ENCODE data around the gene PITPNM3.
"Not testable (repeated sequence)": the region's sequence is repeated elsewhere in the genome, so short reads cannot be mapped to it uniquely, and the experiment has no call there.

Gene PITPNM3

DNA sequence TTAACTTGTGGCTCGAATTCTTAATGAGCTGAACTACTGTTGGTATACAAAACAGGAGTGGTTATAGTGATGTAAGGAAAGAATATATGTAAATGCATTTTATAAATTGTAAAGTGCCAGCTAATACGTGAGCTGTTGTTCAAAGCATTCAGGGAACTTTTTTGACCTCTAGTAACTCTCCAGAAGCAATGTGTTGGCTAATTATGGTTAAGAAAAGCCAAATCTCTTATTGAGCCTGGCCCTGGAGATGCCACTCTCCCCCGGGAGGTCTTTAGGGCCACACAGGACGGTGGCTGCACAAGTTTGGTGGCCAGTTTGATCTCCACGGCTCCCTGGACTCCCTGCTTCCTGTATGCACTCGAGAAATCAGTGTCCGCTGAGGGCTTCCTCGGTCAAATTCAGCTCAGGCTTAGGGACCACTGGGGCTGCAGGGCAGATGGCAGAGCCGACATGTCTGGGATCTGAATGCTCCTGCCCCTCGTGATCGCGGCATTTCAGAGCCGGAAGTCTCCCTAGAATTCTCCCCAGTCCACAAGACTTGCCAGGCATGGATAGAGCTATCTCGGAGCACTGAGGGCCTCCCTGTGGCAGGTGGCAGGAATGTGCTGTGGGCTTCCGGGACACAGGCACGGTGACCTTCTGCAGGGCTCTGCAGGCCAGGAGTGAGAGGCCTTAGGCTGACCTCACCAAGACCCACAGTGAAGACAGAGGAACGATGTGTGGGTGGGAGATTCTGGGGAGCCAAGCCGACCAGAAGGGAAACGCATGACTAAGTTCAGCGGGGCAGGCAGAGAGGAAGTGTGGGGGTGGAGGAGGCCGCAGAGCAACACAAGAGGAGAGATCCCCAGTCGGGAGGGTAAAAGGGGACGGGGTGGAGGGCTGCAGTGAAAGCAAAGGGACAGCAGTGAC is 18.6 kb upstream of the PITPNM3 start:
- peak; percentile 67 for DNase-seq (ENCODE audit: low spot score)

DNA sequence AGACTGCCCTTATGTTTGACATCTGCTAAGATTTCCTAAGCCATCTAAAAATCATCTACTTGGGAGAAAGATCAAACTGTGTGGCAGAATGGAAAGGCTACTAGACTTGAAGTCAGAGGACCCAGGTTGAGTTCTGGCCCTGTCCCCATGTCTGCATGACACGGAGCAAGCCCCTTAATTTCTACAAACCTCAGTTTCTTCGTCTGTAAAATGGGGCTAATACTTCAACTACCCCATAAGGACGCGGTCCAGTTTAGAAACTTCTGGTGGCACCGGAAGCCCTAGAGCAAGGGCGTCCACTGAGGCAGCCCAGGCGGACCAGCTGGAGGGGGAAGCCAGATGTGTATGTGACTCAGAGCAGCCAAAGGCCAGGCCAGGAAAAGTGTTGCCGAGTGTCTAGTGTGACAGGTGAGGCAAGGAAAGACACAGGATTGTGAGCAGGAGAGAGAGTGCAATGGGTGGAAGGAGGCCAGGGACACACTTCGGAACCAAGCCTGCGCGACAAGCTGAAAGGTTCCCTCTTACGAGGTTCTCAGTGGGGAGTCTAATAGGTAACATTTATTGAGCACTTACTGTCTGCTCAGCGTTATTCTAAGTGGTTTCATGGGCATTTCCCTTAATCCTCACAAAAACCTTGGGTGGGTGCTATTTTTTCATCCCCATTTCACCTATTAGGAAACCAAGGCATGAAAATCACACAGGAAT is 17.8 kb upstream of the PITPNM3 start:
- no peak for DNase-seq (ENCODE audit: low spot score)

DNA sequence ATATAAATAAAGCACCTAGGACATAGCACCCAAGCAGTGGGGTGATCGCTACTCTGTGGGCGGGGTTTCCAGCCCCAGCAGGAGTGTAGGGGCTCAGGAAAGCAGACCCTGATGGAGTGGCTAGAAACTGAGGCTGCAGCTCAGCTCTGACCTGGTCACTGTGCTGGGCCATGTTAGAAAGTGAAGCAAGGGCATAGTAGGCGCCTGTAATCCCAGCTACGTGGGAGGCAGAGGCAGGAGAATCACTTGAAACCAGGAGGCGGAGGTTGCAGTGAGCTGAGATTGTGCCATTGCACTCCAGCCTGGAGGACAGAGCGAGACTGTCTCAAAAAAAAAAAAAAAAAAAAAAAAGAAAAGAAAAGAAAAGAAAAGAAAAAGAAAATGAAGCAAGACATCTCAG is 17.1 kb upstream of the PITPNM3 start:
- DNase-seq (ENCODE audit: low spot score): not testable (repeated sequence)

DNA sequence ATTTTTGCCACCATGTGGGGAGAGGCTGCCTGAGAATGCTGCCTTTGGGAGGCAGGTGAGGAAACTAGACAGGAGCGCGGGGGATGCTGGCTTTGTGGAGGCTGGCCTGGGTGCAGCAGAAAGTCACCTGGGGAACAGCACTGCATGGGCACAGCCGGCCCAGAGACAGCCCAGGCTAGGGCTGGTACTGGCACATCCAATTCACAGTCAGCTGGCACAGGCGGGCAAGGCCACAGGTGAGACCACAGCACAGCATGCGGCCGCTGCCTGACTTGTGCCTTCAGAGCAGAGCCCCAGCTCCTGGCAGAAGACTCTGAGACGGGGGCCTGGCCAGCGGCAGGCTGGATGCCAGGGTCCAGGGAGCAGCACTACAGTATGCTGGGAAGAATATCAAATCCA is 16.6 kb upstream of the PITPNM3 start:
- no peak for DNase-seq (ENCODE audit: low spot score)

DNA sequence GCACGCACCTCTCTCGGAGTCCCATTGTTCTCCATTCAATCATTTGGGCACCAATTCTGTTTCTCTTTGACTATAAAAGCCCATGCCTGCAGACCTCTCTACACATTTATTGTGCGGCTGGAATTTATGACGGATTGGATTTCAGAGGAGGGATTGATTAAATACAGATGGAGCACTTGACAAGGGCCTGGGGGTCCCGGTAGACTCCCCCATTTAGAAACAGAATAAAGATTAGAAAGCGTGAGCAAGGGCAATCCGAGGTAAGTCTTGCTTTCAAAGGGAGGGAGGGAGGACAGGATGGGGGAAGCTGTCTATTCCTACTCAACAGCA is 15.1 kb upstream of the PITPNM3 start:
- no peak for DNase-seq (ENCODE audit: low spot score)

DNA sequence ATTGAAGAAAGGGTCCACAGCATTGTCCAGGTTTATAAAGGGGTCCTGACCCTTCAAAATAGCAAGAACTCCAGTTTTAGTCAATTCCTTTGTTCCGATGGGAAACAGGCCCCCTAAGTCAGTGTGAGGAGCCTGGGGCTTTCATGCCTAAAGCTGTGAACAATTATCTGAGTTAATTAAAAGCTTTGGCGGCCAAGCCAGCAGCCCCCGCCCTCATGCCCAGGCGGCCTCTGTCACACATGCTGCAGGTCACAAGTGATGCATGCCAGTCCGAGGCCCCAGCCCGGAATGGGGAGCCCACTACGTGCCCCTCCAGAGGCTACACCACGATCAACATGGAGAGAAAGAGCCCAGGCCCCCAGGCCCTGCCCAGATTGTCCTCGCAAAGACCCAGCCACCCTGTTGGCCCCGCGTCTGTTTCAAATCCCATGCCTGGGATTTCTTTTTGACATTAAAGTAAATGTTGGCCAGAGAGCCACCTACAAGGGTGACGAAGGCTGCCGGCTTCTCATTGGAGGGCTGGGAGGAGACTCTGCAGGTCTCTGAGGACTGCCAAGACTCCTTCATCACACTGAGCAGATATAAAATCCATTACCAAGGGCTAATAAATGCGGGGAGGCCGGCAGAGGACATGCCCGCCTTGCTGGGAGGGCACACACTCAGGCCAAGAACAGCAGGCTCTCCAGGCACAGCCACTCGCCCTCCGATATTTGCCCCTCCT is 14.5 kb upstream of the PITPNM3 start:
- DNase-seq (ENCODE audit: low spot score): no peak

DNA sequence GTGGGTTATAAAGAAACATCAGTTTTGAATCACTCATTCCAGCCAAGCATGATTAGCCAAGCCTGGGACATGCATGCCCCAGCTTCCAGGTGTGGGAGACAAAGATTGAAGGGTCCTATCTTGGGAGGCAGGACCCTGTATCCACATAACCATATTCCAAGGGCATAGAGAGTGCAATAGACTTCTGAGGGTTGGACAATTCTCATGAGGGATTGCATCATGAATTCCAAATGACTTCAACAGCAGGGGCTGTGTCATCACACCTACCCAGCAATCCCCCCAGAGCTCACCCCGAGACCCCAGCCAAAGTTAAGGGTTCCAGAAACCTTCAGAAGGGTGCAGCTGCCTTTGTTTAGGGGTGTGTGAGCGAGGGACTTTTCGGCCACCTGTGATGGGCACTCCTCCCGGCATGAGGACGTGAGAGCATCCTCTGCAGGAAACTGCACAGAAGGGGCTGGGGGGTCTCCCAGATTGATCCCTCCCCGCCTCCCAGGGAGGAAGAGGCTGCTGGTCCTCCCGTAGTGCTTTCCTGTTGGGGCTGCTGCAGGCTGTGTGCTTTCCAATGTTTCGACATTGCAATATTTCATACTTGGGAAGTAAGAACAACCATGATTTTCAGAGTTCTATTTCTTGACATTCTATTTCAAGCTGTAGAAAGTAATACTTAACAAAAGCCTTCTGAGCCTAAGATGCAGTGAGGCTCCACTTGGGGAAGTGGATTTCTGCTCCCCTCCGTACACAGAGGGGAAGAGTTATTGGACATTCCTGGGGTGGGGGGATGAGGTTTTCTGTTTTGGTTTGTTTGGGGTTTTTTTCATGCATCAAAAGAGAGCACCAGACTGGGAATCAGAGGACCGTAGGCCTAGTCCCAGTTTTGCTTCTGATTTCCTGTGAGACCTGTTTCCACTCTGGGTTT is 13.3 kb upstream of the PITPNM3 start:
- no peak for DNase-seq (ENCODE audit: low spot score)

DNA sequence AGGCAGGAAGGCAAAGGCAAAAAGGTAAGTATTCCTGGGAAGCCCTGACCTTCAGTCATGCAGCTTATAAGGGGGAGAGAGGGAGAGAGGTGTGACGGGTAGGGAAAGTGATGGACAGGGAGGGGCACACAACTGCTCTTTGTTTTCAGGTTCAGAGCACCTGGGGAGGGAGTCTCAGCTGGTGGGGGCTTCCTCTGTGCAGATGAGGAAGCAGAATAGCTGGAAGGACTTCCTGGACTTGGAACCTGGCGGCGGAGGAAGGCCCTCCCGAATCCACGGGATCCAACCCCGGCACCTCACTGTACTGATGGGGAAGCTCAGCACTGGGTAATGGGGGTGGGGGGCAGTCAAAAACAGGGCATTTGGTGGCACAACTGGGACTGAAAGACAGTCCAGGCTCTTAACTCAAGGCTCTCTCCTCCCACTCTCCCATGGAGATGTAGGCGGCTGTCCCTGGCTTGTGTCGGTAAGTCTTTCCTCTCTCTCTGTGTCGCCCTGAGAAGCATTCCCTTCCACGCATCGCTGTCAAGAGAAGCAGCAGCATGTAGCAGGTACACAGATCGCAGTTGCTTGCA is 11.9 kb upstream of the PITPNM3 start:
- no peak for DNase-seq (ENCODE audit: low spot score)

DNA sequence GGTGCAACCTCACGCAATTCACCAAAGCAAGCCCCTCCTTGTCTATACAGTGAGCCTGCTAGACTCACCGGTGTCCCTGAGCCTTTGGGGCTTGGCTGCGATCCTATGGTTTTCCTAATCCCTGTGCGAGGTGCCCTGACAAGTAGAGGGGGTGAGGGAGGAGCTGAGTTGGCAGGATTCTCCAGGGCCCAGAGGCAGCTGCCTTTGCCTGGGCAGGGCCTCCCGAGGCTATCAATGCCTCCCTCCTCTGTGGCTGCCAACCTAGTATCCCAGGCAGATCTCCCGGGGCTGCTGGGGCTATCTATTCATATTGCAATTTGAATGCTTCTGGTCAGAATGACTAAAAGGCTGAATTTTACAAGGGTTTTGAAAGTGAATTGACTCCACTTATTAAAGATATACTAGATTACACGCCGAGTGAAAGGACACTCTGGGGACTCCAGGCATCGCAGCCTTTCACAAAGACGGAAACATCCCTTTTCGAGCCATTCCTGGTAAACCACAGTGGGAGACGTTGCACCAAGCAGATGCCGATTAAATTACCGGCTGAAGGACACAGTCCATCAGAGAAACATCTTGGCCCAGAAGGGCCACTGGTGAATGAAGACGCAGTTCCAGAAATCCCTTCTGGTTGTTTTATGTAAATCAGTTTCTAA is 11.3 kb upstream of the PITPNM3 start:
- DNase-seq (ENCODE audit: low spot score): no peak

DNA sequence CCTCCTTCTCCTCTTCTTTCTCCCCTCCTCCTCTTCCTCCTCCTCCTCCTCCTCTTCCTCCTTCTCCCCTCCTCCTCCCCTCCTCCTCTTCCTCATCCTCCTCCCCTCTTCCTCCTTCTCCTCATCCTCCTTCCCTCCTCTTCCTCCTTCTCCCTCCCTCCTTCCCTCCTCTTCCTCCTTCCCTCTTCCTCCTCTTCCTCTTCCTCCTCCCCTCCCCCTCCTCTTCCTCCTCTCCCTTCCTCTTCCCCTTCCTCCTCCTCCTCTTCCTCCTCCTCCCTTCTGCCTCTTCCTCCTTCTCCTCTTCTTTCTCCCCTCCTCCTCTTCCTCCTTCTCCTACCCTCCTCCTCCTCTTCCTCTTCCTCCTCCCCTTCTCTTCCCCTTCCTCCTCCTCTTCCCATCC is 5.1 kb upstream of the PITPNM3 start:
- no peak for DNase-seq (ENCODE audit: low spot score)

DNA sequence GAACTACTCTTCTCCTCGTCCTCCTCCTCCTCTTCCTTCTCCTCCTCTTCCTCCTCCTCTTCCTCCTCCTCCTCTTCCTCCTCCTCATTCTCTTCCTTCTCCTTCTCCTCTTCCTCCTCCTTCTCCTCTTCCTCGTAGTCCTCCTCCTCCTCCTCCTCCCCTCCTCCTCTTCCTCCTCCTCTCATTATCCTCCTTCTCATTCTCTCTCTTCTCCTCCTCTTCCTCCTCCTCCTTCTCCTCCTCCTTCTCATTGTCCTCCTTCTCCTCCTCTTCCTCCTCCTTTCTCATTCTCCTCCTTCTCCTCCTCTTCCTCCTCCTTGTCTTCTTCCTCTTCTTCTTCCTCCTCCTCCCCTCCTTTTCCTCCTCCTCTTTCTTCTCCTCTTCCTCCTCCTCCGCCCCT is 4.1 kb upstream of the PITPNM3 start:
- DNase-seq (ENCODE audit: low spot score): no peak

DNA sequence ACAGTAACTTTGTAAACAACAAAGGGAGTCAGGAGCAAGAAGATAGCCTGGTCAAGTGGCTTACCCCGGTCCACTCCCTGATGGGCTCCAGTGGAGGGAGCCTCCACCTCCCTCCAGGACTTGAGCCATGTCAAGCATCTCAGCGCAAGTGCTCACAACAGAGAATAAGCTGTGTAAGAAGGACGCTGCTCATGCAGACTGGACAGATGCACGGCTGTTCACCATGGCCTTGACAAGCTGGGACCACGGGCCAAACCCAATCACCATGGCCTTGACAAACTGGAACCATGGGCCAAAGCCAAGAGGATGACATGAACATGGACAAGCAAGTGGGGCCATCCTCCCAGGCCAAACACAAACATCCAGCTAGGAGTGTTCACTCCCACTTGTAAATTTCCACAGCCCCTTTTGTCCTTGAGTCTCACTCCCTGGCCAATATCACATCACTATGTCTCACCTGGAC is 3.4 kb upstream of the PITPNM3 start:
- no peak for DNase-seq (ENCODE audit: low spot score)

DNA sequence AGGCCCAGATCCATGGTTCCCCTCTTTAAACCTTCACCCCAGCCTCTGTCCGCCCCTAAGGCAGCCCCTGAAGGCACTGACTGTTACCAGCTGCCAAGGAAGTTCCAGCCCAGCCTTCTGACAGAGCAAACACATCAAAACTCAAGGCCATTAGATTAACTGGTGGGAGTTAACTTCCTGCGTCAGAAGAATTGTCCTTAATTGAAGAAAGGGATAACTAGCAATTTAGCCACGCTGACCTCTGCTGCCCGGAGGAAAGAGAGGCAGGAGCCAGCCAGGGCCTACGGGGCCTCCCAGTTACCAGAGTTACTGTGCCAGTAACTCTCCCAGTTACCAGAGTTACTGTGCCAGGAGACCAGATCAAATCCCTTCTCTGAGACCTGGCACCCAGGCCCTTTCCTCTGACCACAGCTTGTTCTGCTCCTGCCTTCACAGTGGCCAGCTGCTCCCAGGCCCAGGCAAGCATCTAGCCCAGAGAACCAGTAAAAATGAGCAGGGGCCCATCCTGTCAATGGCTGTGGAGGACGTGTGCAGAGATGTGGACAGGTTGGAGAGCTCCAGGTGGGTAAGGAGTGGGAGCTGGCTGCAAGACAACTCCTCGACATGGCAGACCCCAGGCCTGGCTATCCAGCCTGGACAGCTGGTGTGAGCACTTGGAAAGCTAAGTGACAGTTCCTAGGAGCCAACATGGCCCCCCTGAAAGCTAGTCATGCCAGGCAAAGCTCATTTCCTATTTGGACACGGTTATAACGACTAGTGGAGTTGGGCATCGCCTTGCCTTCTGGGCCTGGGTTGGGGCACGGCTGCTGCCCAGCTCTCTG is 2.8 kb upstream of the PITPNM3 start:
- no peak for DNase-seq (ENCODE audit: low spot score)

DNA sequence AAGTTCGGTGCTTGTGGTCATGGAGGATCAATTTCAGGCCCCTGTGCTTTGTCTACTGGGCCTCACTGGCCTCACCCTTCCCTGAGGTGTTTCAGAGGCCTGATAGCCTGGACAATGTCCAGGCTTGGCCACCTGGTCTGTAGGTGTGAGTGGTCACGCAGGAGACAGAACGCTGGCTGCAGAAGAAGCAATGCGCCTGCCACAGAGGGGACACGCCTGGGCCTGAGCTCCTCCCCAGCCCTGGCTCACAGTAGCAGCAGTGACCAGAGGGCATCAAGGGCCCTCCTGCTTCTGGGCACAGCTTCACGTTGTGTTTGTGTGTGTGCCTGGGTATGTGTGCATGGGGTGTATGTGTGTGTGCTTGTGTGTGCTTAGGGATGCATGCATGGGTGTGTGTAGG is 1.9 kb upstream of the PITPNM3 start:
- DNase-seq (ENCODE audit: low spot score): no peak

DNA sequence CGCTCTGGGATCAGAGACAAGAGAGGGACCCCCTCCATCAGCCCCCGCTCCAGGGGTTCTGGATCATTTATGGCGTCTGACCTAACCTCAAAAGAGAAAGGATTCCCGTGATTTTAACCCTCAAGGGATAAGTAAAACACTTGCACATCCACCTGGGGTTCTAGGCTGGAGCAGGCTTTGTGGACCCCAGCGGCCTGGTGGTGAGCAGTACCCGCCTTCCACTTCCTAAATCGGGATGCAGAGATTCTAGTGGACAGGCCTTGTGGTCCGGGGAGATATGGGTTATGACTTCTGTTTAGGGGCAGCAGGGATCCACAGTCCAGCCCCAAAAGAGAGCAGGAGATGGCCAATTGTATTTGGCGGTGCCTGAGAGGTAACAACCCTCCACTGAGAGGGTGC is 684 bp upstream of the PITPNM3 start:
- DNase-seq (ENCODE audit: low spot score): no peak

DNA sequence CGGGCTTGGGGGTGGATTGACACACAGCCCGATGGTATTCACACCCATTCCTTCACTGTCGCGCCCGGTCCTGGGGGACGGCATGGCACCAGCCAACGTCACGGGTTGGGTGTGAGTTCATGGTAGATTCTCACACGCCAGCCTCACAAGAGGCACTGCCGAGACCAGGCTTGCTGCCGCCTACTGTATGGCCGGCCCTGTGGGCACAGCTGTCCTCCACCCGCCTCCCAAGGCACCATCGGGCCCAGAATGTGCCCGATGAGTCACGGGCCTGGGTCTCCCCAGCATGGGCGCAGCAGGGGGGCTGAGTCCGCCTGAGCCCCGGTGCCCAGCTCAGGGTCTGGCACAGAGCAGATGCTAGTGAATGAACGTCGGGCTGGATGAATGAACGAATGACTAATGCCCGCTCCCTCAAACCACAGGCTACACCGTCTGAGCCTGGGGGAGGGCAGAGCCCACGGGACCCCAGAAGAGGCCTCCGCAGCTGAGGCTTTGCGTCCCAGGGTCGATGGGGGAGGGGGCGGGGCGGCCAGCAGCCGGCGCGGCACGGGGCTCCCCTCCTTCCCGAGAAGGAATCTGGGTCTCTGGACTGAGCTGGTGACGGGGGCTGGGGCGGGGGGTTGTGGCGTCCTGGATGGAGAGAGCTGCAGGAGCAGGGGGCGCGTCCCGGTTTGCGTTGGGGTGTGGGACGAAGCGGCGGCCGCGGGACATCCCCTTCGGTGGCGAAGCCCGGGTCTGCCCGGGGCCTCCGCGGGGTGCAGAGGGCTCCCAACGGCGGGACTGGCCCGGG is 829 bp downstream of the PITPNM3 start:
- no peak for DNase-seq (ENCODE audit: low spot score)

DNA sequence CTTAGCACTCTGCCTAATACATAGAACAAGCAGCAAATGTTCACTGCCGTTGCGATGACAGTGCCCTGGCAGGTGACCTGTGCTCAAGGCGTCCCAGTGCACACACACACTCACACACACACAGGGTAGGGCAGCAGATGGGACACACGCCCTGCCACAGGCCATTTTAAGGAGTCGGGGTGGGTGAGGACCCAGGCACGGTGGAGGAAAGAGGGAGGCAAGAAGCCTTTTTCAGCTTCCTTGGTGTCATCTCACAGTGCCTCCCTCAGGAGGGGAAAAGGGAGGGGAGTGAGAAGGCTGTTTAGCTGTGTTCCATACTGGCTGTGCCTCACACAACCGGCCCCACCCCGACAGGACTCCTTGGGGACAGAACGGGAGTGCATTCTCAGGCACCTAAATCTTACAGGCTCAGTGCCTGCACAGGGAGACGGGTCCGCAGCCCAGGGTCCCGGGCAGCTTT is 1.5 kb downstream of the PITPNM3 start:
- DNase-seq (ENCODE audit: low spot score): no peak

DNA sequence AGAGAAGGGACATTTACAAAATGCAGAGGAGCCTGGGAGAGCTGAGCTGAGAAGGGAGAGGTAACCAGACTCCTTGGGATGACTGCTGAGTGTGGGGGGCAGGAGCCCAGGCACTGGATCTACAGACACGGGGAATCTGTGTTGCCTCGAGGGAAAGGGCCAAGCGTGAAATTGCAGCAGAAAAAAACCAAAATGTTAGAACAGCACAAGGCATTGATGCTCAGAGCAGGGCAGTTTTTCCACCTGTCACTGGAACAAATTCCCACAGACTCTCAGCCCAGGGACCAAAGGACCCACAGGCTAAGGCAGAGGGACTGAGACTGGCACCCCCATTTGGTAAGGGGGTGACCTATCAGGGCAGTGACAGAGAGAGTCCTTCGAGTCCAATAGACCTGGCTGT is 2.0 kb downstream of the PITPNM3 start:
- DNase-seq (ENCODE audit: low spot score): no peak

Data from pons (tissue), 1 donor.